ENCODE data around the gene CMTR1.

Gene CMTR1

GRCh38 chr6:37477191-37477590 lies 44.2 kb downstream of the CMTR1 start:
- DNase-seq (ENCODE audit: extremely low read depth in 1 of 2, low read depth in 1 of 2) = no peak

GRCh38 chr6:37477656-37478435 lies 44.8 kb downstream of the CMTR1 start:
- no peak for DNase-seq (ENCODE audit: extremely low read depth in 1 of 2, low read depth in 1 of 2)

GRCh38 chr6:37478827-37479226 lies 45.8 kb downstream of the CMTR1 start:
- DNase-seq (ENCODE audit: extremely low read depth in 1 of 2, low read depth in 1 of 2) = no peak

DNA sequence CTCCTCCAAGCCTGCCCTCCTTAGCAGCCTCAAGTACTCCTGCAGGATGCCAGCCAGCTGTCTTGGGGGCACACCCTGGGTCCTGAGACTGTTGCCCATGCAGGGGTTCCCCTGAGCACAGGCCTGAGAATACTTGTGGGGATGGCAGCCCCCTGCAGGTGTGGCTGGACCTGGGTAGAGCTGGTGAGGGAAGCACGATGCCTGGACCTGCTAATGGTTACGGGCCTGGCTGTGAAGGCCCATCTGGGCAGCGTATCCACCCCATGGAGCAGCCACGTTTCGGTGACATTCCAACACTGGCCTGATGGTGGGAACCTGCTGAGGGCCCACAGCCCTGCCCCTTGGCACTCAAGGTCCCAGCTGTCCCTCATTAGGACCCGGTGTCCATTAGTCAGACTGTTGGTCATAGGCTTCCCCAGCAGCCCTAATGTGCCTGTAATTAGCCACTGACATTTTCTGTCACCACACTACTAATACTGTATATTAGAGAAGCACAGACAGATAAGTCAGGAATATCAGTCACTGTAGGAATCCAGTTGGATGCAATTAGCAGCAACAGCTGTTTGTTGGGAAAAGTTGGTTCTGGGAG lies 46.3 kb downstream of the CMTR1 start:
- no peak for DNase-seq (ENCODE audit: extremely low read depth in 1 of 2, low read depth in 1 of 2)

DNA sequence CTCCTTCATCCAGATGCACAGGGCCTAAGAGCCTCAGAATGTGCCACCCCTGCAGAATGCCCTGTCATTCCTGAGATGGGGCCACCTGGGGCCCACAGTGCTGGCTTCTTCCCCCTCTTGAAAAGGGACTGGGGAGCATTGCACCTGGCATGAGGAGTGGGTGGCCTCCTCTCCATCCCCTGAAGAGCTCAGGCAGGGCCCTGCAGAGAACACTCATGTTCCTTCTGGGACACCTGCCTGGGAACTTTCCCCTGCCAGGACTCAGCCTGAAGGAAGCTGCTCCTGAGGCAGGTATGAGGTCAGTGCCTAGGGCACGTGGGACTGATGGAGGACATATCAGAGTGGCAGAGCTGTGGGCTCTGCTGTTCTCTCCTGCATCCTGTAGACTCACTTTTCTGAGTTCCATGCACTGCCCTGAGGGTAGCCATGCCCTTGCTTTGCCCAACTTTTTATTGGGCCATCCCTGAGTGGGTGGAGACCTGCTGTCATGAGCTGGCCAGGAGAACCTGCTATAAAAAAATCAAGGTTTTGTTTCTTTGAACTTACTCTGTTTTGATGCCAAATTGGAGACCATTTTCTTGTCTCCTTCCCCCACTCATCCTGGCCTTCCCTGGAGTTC lies 47.2 kb downstream of the CMTR1 start:
- no peak for DNase-seq (ENCODE audit: extremely low read depth in 1 of 2, low read depth in 1 of 2)

DNA sequence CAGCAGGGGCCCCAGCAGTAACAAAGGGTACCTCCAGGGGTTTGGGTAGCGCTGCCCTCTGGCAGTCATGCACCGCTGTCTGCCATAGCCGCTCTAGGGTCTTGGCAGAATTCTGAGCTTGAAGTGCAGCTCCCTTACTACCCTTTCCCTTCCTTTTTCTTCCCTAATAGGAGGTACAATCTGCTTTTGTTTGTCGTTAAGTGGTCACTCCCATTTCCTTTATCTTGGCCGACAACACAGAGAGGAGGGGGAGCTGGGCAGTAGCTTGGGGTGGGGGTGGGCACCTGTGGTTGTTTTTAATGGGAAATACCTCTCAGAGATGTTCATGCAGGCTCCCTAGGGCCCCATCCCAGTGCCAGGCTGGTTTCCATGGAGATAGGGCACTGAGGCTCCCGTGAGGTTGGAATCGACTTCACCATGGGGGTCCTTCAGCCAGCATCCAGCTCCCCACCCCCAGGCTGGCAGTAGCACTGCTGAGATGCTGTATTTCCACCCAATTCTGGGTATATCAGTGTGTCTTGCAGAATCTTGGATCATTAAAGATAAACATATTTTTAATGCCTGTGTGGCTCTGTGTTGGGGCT lies 48.0 kb downstream of the CMTR1 start:
- DNase-seq (ENCODE audit: extremely low read depth in 1 of 2, low read depth in 1 of 2) = no peak

- no peak for DNase-seq (ENCODE audit: extremely low read depth in 1 of 2, low read depth in 1 of 2)
These were observed 48.9 kb downstream of the CMTR1 start for GRCh38 chr6:37481711-37482605.

DNA sequence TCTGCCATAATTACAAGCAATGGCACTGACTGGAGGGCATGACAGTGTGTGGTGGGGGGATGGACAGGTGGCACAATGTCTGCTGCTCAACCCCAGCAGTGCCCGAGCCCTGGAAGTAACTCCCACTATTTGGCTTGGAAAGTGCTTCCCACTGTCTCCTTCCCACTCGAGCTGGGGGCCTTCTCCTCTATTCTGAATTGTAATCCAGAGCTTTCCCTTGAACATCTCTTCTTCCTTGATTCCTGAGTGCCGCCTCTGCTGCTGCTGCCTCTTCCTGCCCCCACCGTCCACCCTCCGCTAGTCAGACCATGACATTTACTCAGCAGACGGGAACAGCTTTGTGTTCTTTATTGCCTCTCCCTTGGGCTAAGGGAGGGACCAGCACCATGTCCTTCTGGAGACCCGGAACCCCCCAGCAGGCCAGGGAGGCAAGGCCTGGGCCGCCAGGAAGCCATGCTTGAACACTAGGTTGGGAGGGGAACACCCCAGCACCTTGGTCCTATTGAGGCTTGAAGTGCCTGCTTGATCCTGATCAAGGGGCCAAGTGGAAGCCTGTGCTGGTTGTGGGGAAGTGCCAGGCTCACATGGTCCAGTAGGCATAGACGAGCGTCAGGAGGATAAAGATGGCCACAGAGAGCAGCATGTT lies 49.7 kb downstream of the CMTR1 start:
- no peak for DNase-seq (ENCODE audit: extremely low read depth in 1 of 2, low read depth in 1 of 2)

- DNase-seq (ENCODE audit: extremely low read depth in 1 of 2, low read depth in 1 of 2) = no peak
These were observed 50.4 kb downstream of the CMTR1 start for GRCh38 chr6:37483252-37483901.

GRCh38 chr6:37483917-37484785 lies 51.1 kb downstream of the CMTR1 start:
- DNase-seq (ENCODE audit: extremely low read depth in 1 of 2, low read depth in 1 of 2) = peak; percentile 54 to 65

- no peak for DNase-seq (ENCODE audit: extremely low read depth in 1 of 2, low read depth in 1 of 2)
These were observed 51.8 kb downstream of the CMTR1 start for GRCh38 chr6:37484786-37485170.

DNA sequence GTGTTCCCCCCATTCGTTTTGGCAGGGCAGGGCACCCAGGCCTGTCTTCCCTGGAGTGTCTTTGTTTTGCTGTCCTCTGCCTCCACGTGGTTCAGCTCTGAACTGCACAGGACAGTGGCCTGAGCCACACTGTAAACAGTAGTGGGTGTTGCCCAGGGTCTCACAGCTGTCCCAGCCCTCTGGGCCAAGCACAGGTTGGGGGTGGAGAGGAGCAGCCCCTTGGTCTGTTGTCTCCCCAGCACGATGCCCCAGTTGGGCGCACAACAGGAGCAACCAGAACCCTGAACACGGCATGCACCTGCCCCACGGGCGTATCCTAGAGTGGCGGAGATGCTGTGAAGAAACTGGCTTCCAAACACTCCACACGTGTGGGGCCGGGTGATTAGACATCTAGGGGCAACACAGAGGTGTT lies 52.3 kb downstream of the CMTR1 start:
- DNase-seq (ENCODE audit: extremely low read depth in 1 of 2, low read depth in 1 of 2) = no peak

DNA sequence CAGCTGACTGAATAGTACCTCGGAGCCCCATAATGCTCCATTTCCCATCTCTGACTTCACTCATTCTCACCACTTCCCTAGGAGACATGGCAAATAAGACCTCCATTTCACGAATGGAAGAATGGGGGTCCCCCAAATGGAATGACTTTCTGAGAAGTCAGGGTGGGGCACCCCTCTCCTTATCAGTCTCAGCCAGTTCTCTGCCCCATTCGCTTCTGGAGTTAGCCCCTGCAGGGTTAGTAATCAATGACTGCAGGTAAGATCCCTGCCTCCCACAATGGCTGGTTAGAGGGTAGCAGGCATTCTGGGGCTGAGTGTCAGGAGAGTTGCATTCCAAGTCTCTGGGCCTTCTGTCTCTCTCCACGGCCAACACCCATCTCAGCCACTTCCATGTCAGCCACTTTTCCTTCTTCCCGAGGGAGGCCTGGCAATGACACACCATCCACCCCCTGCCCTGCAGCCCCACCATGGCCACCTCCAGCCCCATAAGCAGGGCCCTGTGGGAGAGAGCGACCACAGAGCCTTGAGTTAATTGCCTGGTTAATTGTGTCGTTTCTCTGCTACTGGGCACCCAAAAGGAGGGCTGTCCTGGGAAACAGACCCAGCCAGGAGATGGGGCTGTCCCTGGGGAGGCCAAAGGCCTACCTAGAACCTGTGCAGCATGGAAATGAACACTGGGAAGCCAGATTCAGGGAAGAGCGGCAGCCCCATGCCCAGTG lies 53.3 kb downstream of the CMTR1 start:
- no peak for DNase-seq (ENCODE audit: extremely low read depth in 1 of 2, low read depth in 1 of 2)

GRCh38 chr6:37487591-37488380 lies 54.8 kb downstream of the CMTR1 start:
- DNase-seq (ENCODE audit: extremely low read depth in 1 of 2, low read depth in 1 of 2) = no peak

GRCh38 chr6:37488476-37488875 lies 55.5 kb downstream of the CMTR1 start:
- no peak for DNase-seq (ENCODE audit: extremely low read depth in 1 of 2, low read depth in 1 of 2)

- DNase-seq (ENCODE audit: extremely low read depth in 1 of 2, low read depth in 1 of 2) = no peak
These were observed 56.8 kb downstream of the CMTR1 start for GRCh38 chr6:37489697-37490336.

Data from activated CD8-positive, alpha-beta memory T cell treated with anti-CD3 and anti-CD28 coated beads for 1 hour (primary cell).